LNCAP (cell line): Measurements from ENCODE around the gene DCLK2.
A peak's percentile ranks its signal among the peaks of the same experiment; 100 is the strongest.

ENCODE experiments used
- CTCF ChIP-seq: fragments of 450-650 bp; IDR thresholded peaks from 2 replicates; pipeline ENCODE4 v1.5.1; 2017; ENCODE audit warnings: mild to moderate bottlenecking

DCLK2 gene

GRCh38 chr4:150280081-150280895 is 202.0 kb downstream of the DCLK2 start:
- TF ChIP-seq CTCF, result no peak

- TF ChIP-seq CTCF, result no peak
These were observed 202.7 kb downstream of the DCLK2 start for GRCh38 chr4:150280975-150281374.

GRCh38 chr4:150283689-150284088 is 205.4 kb downstream of the DCLK2 start:
- no peak for TF ChIP-seq CTCF

GRCh38 chr4:150286656-150287055 is 208.4 kb downstream of the DCLK2 start:
- TF ChIP-seq CTCF, result no peak

GRCh38 chr4:150289198-150289597 is 211.0 kb downstream of the DCLK2 start:
- TF ChIP-seq CTCF, result no peak

GRCh38 chr4:150289881-150290280 is 211.6 kb downstream of the DCLK2 start:
- no peak for TF ChIP-seq CTCF

- peak; percentile 72 for TF ChIP-seq CTCF
These were observed 219.7 kb downstream of the DCLK2 start for GRCh38 chr4:150297861-150298474.
